H1 (cell line): ENCODE results near the gene CCNJ. TPM values are rescaled to one million over a fixed set of nuclear protein-coding genes. Genes with fewer than 3 reads are reported as not detected.

Experiments used
- CTCF ChIA-PET: fragments of 300-600 bp; sonication (Branson Sonifier 250); formaldehyde crosslinking; loops from one replicate; lab custom pipeline; 2021; ENCODE audit not compliant: partially characterized antibody; lab: Charles Lee
- POLR2A ChIA-PET: fragments of 300-600 bp; sonication (Branson Sonifier 250); formaldehyde crosslinking; loops from one replicate; lab custom pipeline; 2021; ENCODE audit warnings: inconsistent platforms; ENCODE audit not compliant: partially characterized antibody; lab: Charles Lee
- DNase-seq, 2 experiments: peaks; one replicate each; pipeline versions ENCODE4 v3.0.0 to v3.0.0-alpha.2; 2010 to 2022; ENCODE audit warnings: low spot score in 2 of 2, low read depth in 1 of 2, mixed read lengths in 1 of 2
- FAIRE-seq: peaks from 2 replicates; lab custom pipeline; 2011; peaks lifted over from hg19 to GRCh38; lab: Jason Lieb, UNC
- H2AFZ ChIP-seq: 2 replicates; pipeline ENCODE4 v1.8.1; 2012; ENCODE audit warnings: low read length, inconsistent platforms
- H2AK5ac ChIP-seq: 2 replicates; pipeline ENCODE4 v1.6.1; 2013; ENCODE audit warnings: low read depth, low read length
- H2BK120ac ChIP-seq: replicated peaks from 2 replicates; pipeline ENCODE3; 2013; ENCODE audit warnings: low read depth, low read length, inconsistent platforms
- H2BK12ac ChIP-seq: 2 replicates; pipeline ENCODE4 v1.6.1; 2013; ENCODE audit warnings: low read depth, low read length
- H2BK15ac ChIP-seq: 2 replicates; pipeline ENCODE4 v1.6.1; 2013; ENCODE audit warnings: low read length
- H2BK20ac ChIP-seq: 2 replicates; pipeline ENCODE4 v1.6.1; 2013; ENCODE audit warnings: low read length
- H2BK5ac ChIP-seq: 2 replicates; pipeline ENCODE4 v1.6.1; 2013; ENCODE audit warnings: low read depth, low read length
- H3K14ac ChIP-seq: 2 replicates; pipeline ENCODE4 v1.6.1; 2013; ENCODE audit warnings: inconsistent platforms; ENCODE audit not compliant: insufficient read length
- H3K18ac ChIP-seq: 2 replicates; pipeline ENCODE4 v1.6.1; 2013; ENCODE audit warnings: low read length; ENCODE audit errors: extremely low read depth
- H3K23ac ChIP-seq: 2 replicates; pipeline ENCODE4 v1.6.1; 2013; ENCODE audit warnings: inconsistent platforms; ENCODE audit not compliant: insufficient read length
- H3K23me2 ChIP-seq: 2 replicates; pipeline ENCODE4 v1.6.1; 2013; ENCODE audit warnings: low read depth, low read length
- H3K27ac ChIP-seq: 2 replicates; pipeline ENCODE4 v1.6.1; 2011; ENCODE audit warnings: low read depth, low read length, inconsistent platforms
- H3K27me3 ChIP-seq, 4 experiments: replicated peaks in 1 of 4; 1 replicate in 1 of 4; 2 replicates in 3 of 4; pipeline versions ENCODE4 v1.6.1 to v1.8.1; 2011 to 2013; ENCODE audit warnings: low read length in 3 of 4, mild to moderate bottlenecking in 3 of 4, inconsistent platforms in 2 of 4, mixed read lengths in 2 of 4, moderate library complexity in 1 of 4; ENCODE audit not compliant: control insufficient read depth in 3 of 4, insufficient read depth in 3 of 4; ENCODE audit errors: extremely low read depth in 1 of 4
- H3K36me3 ChIP-seq, 4 experiments: 2 replicates each; pipeline versions ENCODE4 v1.6.1 to v1.8.1; 2011 to 2013; ENCODE audit warnings: mild to moderate bottlenecking in 4 of 4, low read length in 3 of 4, moderate library complexity in 2 of 4, control low read depth in 1 of 4, inconsistent platforms in 1 of 4; ENCODE audit not compliant: insufficient read depth in 4 of 4, control insufficient read depth in 2 of 4
- H3K4ac ChIP-seq: replicated peaks from 2 replicates; pipeline ENCODE3; 2013; ENCODE audit warnings: low read length, low read depth, mixed read lengths, inconsistent platforms; ENCODE audit not compliant: insufficient read length
- H3K4me1 ChIP-seq, 4 experiments: replicated peaks in 1 of 4; 1 replicate in 1 of 4; 2 replicates in 3 of 4; pipeline versions ENCODE4 v1.6.1 to v1.8.1; 2011 to 2013; ENCODE audit warnings: low read length in 3 of 4, inconsistent platforms in 2 of 4, mixed read lengths in 1 of 4; ENCODE audit not compliant: insufficient read depth in 4 of 4, control insufficient read depth in 3 of 4
- H3K4me2 ChIP-seq, 2 experiments: 2 replicates each; pipeline versions ENCODE4 v1.6.1 to v1.8.1; 2011 to 2013; ENCODE audit warnings: low read depth in 2 of 2, low read length in 2 of 2, control low read depth in 1 of 2, inconsistent platforms in 1 of 2, mild to moderate bottlenecking in 1 of 2; ENCODE audit not compliant: insufficient read depth in 1 of 2
- H3K4me3 ChIP-seq, 4 experiments: fragments of 200-600, 300-600 bp in 1 of 4; sonication (generic), shearing (Covaris generic), sonication (Bioruptor Twin) in 1 of 4; 2 replicates each; pipeline versions ENCODE4 v1.5.1 to v1.8.1; 2011 to 2016; ENCODE audit warnings: low read length in 4 of 4, low read depth in 3 of 4, control low read depth in 2 of 4, inconsistent platforms in 2 of 4, mild to moderate bottlenecking in 2 of 4, mixed read lengths in 1 of 4, moderate library complexity in 1 of 4; ENCODE audit not compliant: insufficient read depth in 2 of 4; ENCODE audit errors: extremely low read depth in 1 of 4
- H3K56ac ChIP-seq: replicated peaks from 2 replicates; pipeline ENCODE3; 2013; ENCODE audit warnings: low read depth, mild to moderate bottlenecking, mixed read lengths, low read length, inconsistent platforms; ENCODE audit not compliant: insufficient read length
- H3K79me1 ChIP-seq: 2 replicates; pipeline ENCODE4 v1.6.1; 2013; ENCODE audit warnings: low read depth, low read length, control low read depth
- H3K79me2 ChIP-seq, 2 experiments: 2 replicates each; pipeline versions ENCODE4 v1.6.1 to v1.8.1; 2012 to 2013; ENCODE audit warnings: low read length in 2 of 2, mild to moderate bottlenecking in 2 of 2, inconsistent platforms in 1 of 2; ENCODE audit not compliant: insufficient read depth in 2 of 2, control insufficient read depth in 1 of 2
- H3K9ac ChIP-seq, 4 experiments: replicated peaks in 1 of 4; 1 replicate in 1 of 4; 2 replicates in 3 of 4; pipeline versions ENCODE4 v1.6.1 to v1.8.1; 2011 to 2013; ENCODE audit warnings: low read depth in 3 of 4, low read length in 3 of 4, control low read depth in 2 of 4, mild to moderate bottlenecking in 2 of 4, moderate library complexity in 2 of 4, inconsistent platforms in 1 of 4; ENCODE audit errors: extremely low read depth in 1 of 4
- H3K9me3 ChIP-seq, 2 experiments: 2 replicates each; pipeline versions ENCODE4 v1.6.1 to v1.8.1; 2012 to 2013; ENCODE audit warnings: mild to moderate bottlenecking in 2 of 2, moderate library complexity in 2 of 2, control low read depth in 1 of 2, inconsistent platforms in 1 of 2, low read depth in 1 of 2, low read length in 1 of 2, mixed read lengths in 1 of 2; ENCODE audit not compliant: insufficient read depth in 2 of 2
- H4K20me1 ChIP-seq, 2 experiments: replicated peaks in 1 of 2; 2 replicates each; pipeline versions ENCODE3 to v1.8.1; 2011 to 2013; ENCODE audit warnings: inconsistent platforms in 2 of 2, low read length in 2 of 2, mild to moderate bottlenecking in 1 of 2; ENCODE audit not compliant: insufficient read depth in 2 of 2, control insufficient read depth in 1 of 2
- H4K5ac ChIP-seq: 2 replicates; pipeline ENCODE4 v1.6.1; 2013; ENCODE audit warnings: low read length, low read depth, mixed read lengths, inconsistent platforms; ENCODE audit not compliant: insufficient read length
- H4K8ac ChIP-seq: 2 replicates; pipeline ENCODE4 v1.8.0; 2013; ENCODE audit warnings: mild to moderate bottlenecking, moderate library complexity, low read length, inconsistent platforms; ENCODE audit not compliant: insufficient read depth; ENCODE audit errors: extremely low read depth
- H4K91ac ChIP-seq: replicated peaks from 2 replicates; pipeline ENCODE3; 2013; ENCODE audit warnings: low read length, mixed read lengths, inconsistent platforms; ENCODE audit not compliant: insufficient read length
- BCL11A ChIP-seq, 2 experiments: IDR thresholded peaks; one replicate each; pipeline ENCODE4 v1.6.1; 2011; ENCODE audit warnings: low read depth in 2 of 2, low read length in 2 of 2, mild to moderate bottlenecking in 2 of 2
- CREB1 ChIP-seq: IDR thresholded peaks from 2 replicates; pipeline ENCODE4 v1.6.1; 2012; ENCODE audit warnings: inconsistent platforms
- GTF2F1 ChIP-seq: IDR thresholded peaks from 2 replicates; pipeline ENCODE4 v1.6.1; 2012; ENCODE audit warnings: low read depth, low read length, improper control_type of control experiment, borderline replicate concordance
- JUN ChIP-seq: IDR thresholded peaks from 2 replicates; pipeline ENCODE4 v1.6.1; 2011; ENCODE audit warnings: low read depth, mild to moderate bottlenecking, improper control_type of control experiment, low read length
- KDM4A ChIP-seq: IDR thresholded peaks from one replicate; pipeline ENCODE4 v1.7.1; 2012; ENCODE audit warnings: low read depth, mild to moderate bottlenecking, moderate library complexity, low read length, inconsistent platforms; ENCODE audit not compliant: severe bottlenecking
- POLR2AphosphoS5 ChIP-seq: IDR thresholded peaks from 2 replicates; pipeline ENCODE4 v1.6.1; 2011; ENCODE audit warnings: low read depth, low read length
- POU5F1 ChIP-seq: IDR thresholded peaks from 2 replicates; pipeline ENCODE4 v1.6.1; 2011; ENCODE audit warnings: low read depth, mild to moderate bottlenecking, low read length, moderate library complexity
- RAD21 ChIP-seq, 2 experiments: IDR thresholded peaks in 1 of 2; conservative IDR thresholded peaks in 1 of 2; 2 replicates each; pipeline ENCODE4 v1.6.1; 2011; ENCODE audit warnings: low read depth in 2 of 2, low read length in 2 of 2, improper control_type of control experiment in 1 of 2, inconsistent platforms in 1 of 2, mild to moderate bottlenecking in 1 of 2, moderate library complexity in 1 of 2
- RBBP5 ChIP-seq: IDR thresholded peaks from 2 replicates; pipeline ENCODE4 v1.7.1; 2012; ENCODE audit warnings: low read depth, mild to moderate bottlenecking, inconsistent platforms, low read length, moderate library complexity, borderline replicate concordance
- TCF12 ChIP-seq: IDR thresholded peaks from 2 replicates; pipeline ENCODE4 v1.6.1; 2011; ENCODE audit warnings: low read depth, mild to moderate bottlenecking, low read length
- WGBS, 2 experiments: shearing (Covaris generic) in 1 of 2; methylation state at CpG; one replicate each; pipeline versions ENCODE4 v1.1.6 to v1.1.7; 2013 to 2015; ENCODE audit warnings: low lambda C conversion rate in 2 of 2, mixed read lengths in 2 of 2, inconsistent platforms in 1 of 2, low coverage in 1 of 2, missing lambda C conversion rate in 1 of 2; ENCODE audit not compliant: insufficient replicate concordance in 2 of 2, insufficient coverage in 1 of 2, insufficient read length in 1 of 2; ENCODE audit errors: extremely low coverage in 1 of 2, missing lambda C conversion rate in 1 of 2; 5-methylcytosine and 5-hydroxymethylcytosine counted together
- polyA plus RNA-seq, 7 experiments: library from polyadenylated mRNA; depleted of rRNA in 3 of 7; stranded (reverse) in 5 of 7; unstranded in 2 of 7; fragments of >200 nt in 5 of 7; fragments of 200-250 nt in 2 of 7; gene quantifications; 1 replicate in 5 of 7; 2 replicates in 1 of 7; 4 replicates in 1 of 7; pipeline versions ENCODE4 v1.2.1 to v1.2.3, GENCODE V29; 2011 to 2013; ENCODE audit warnings: missing spikeins in 2 of 7, mixed read lengths in 2 of 7
- total RNA-seq: library from RNA; stranded (reverse); fragmentation: NEBNext Ultra II Directional; extraction: Animal tissue kit (Norgen Biotek cat#: 25700); gene quantifications from 2 replicates; pipeline ENCODE4 v1.2.1, GENCODE V29; 2021
- TF ChIP-seq, protein P1 (sequence below): IDR thresholded peaks from 2 replicates; pipeline ENCODE4 v1.6.1; 2012; ENCODE audit warnings: low read length, inconsistent platforms
- TF ChIP-seq, protein P2 (sequence below): IDR thresholded peaks from 2 replicates; pipeline ENCODE4 v1.6.1; 2012; ENCODE audit warnings: inconsistent platforms

CCNJ gene
- total and polyA plus RNA-seq, 2 of the 8 experiments (the other 6 are each of a cell fraction or from before 2014, with no cell fraction given), result 31.4 to 34.7 TPM

DNA sequence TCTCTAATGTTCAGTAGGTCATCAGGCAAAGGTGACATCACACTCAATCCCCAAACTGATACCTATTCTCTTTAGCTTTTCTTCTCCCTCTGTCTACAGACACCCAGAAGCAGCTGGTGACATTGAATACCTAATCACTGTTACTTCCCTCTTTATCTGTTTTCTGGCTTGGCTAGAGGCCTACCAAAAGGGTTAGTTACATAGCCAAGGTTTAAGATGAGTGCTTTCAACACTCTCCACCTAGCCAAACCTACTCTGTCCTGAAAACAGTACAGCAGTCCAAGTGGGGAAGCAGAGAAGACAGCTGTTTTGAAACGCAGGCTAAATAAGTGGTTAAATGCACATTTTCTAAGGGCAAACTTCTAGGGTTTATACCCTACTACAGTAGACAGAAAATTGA, 39.4 kb downstream of the CCNJ start:
- no peaks in the 10 kb centered on the region for H3K79me1 ChIP-seq
- no peaks in the 10 kb centered on the region for H4K20me1 ChIP-seq
- H3K27me3 ChIP-seq, result no peaks in the 10 kb centered on the region
- H2BK12ac ChIP-seq, result no peak overlapping the region
- H3K23ac ChIP-seq, result no peak overlapping the region
- no peaks in the 10 kb centered on the region for H3K9me3 ChIP-seq
- no peak overlapping the region for H3K56ac ChIP-seq
- POLR2A ChIA-PET, result no interaction called here
- no peak overlapping the region for H2BK20ac ChIP-seq
- no peak overlapping the region for H3K9ac ChIP-seq
- no peak for FAIRE-seq
- no peak overlapping the region for H2BK5ac ChIP-seq
- no peaks in the 10 kb centered on the region for H3K23me2 ChIP-seq
- H3K4me3 ChIP-seq, result no peak overlapping the region
- H2AFZ ChIP-seq, result 0 out of 2 replicates have a peak overlapping the region, but pooled peaks have one; percentile 38
- no peaks in the 10 kb centered on the region for H3K79me2 ChIP-seq
- no peak overlapping the region for H2BK120ac ChIP-seq
- 0 out of 2 replicates have a peak overlapping the region, but pooled peaks have one; percentile 40 for H3K27ac ChIP-seq
- no peak overlapping the region for H4K5ac ChIP-seq
- no peak overlapping the region for H3K14ac ChIP-seq
- DNase-seq, result no peak
- no peak overlapping the region for H3K18ac ChIP-seq
- H3K4ac ChIP-seq, result no peak overlapping the region
- H3K4me1 ChIP-seq, result peaks cover 0 to under 1% (median 0%) of the 10 kb centered on the region in 4 experiments; a peak in 1 of 7 replicates
- WGBS, 2 experiments, result 75% methylated on average over 1 of the region's 1 CpG; no CpG with 5 or more reads in 1 of the 2 experiments
- CTCF ChIA-PET, result interaction anchor here (0.9 to 2.3 kb wide), 3 partner anchors 211 to 389 kb away, joined by 3 to 6 read pairs (median 4); partner anchors contain the start of gene TCTN3
- H3K36me3 ChIP-seq, result no peaks in the 10 kb centered on the region
- no peak overlapping the region for H2BK15ac ChIP-seq
- no peak overlapping the region for H4K8ac ChIP-seq
- H3K4me2 ChIP-seq, result no peak overlapping the region
- H2AK5ac ChIP-seq, result no peak overlapping the region
- H4K91ac ChIP-seq, result no peak overlapping the region
- TF ChIP-seq TCF12 (no peak), CREB1 (no peak), POU5F1 (no peak), JUN (no peak), POLR2AphosphoS5 (no peak), RBBP5 (no peak), BCL11A (IDR thresholded peaks at IDR 0.05; ENCODE audit: low read depth in 2 of 2, low read length in 2 of 2) (no peak), GTF2F1 (no peak), KDM4A (no peak), RAD21 (IDR thresholded peaks at IDR 0.05 in 1 of 2, conservative IDR thresholded peaks at IDR 0.05 in 1 of 2; ENCODE audit: low read depth in 2 of 2, low read length in 2 of 2) (no peak)
- TF ChIP-seq, protein P1, sequence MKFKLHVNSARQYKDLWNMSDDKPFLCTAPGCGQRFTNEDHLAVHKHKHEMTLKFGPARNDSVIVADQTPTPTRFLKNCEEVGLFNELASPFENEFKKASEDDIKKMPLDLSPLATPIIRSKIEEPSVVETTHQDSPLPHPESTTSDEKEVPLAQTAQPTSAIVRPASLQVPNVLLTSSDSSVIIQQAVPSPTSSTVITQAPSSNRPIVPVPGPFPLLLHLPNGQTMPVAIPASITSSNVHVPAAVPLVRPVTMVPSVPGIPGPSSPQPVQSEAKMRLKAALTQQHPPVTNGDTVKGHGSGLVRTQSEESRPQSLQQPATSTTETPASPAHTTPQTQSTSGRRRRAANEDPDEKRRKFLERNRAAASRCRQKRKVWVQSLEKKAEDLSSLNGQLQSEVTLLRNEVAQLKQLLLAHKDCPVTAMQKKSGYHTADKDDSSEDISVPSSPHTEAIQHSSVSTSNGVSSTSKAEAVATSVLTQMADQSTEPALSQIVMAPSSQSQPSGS, result no peak
- TF ChIP-seq, protein P2, sequence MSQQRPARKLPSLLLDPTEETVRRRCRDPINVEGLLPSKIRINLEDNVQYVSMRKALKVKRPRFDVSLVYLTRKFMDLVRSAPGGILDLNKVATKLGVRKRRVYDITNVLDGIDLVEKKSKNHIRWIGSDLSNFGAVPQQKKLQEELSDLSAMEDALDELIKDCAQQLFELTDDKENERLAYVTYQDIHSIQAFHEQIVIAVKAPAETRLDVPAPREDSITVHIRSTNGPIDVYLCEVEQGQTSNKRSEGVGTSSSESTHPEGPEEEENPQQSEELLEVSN, result no peak
